ENCODE measurements around the gene GRK4.

GRK4 gene

GRCh38 chr4:3085948-3086670 lies 122.7 kb downstream of the GRK4 start:
- peaks cover 11% of the 10 kb centered on the region for H4K20me1 ChIP-seq (ENCODE audit: insufficient read depth, low read length)
- no peak overlapping the region for H2AFZ ChIP-seq (ENCODE audit: low read depth, low read length)
- no peak overlapping the region for H3K4me3 ChIP-seq (ENCODE audit: low read depth in 1 of 2, low read length in 2 of 2)
- ATAC-seq (ENCODE audit: insufficient read depth, low read depth) (no peak), DNase-seq (no peak)
- no peak overlapping the region for H3K27ac ChIP-seq (ENCODE audit: low read length)
- H3K27me3 ChIP-seq (ENCODE audit: insufficient read depth, low read length, poor library complexity) = no peaks in the 10 kb centered on the region
- no peak overlapping the region for H3K9ac ChIP-seq (ENCODE audit: low read depth, low read length)
- H3K4me1 ChIP-seq (ENCODE audit: insufficient read depth, low read length) = no peaks in the 10 kb centered on the region
- H3K79me2 ChIP-seq (ENCODE audit: insufficient read depth, low read length) = peaks cover 48% of the 10 kb centered on the region
- no peaks in the 10 kb centered on the region for H3K9me3 ChIP-seq (ENCODE audit: insufficient read depth, low read length, severe bottlenecking)
- no peak for TF ChIP-seq EZH2 (IDR thresholded peaks at IDR 0.05; ENCODE audit: borderline replicate concordance, low read depth, low read length, severe bottlenecking)
- no peak for TF ChIP-seq CTCF (IDR thresholded peaks at IDR 0.05; ENCODE audit: borderline replicate concordance, extremely low read depth, low read length, poor library complexity, severe bottlenecking)
- H3K4me2 ChIP-seq (ENCODE audit: insufficient read depth, low read length) = no peak overlapping the region
- H3K36me3 ChIP-seq (ENCODE audit: insufficient read depth, low read length) = peaks cover 26% of the 10 kb centered on the region

- H3K27ac ChIP-seq (ENCODE audit: low read length) = no peak overlapping the region
- H3K27me3 ChIP-seq (ENCODE audit: insufficient read depth, low read length, poor library complexity) = no peaks in the 10 kb centered on the region
- H3K4me2 ChIP-seq (ENCODE audit: insufficient read depth, low read length) = no peak overlapping the region
- TF ChIP-seq CTCF (IDR thresholded peaks at IDR 0.05; ENCODE audit: borderline replicate concordance, extremely low read depth, low read length, poor library complexity, severe bottlenecking) = no peak
- TF ChIP-seq EZH2 (IDR thresholded peaks at IDR 0.05; ENCODE audit: borderline replicate concordance, low read depth, low read length, severe bottlenecking) = no peak
- ATAC-seq (ENCODE audit: insufficient read depth, low read depth) (no peak), DNase-seq (no peak)
- H3K4me1 ChIP-seq (ENCODE audit: insufficient read depth, low read length) = no peaks in the 10 kb centered on the region
- peaks cover 39% of the 10 kb centered on the region for H3K79me2 ChIP-seq (ENCODE audit: insufficient read depth, low read length)
- peaks cover 32% of the 10 kb centered on the region for H3K36me3 ChIP-seq (ENCODE audit: insufficient read depth, low read length)
- peaks cover 11% of the 10 kb centered on the region for H4K20me1 ChIP-seq (ENCODE audit: insufficient read depth, low read length)
- no peak overlapping the region for H2AFZ ChIP-seq (ENCODE audit: low read depth, low read length)
- no peak overlapping the region for H3K4me3 ChIP-seq (ENCODE audit: low read depth in 1 of 2, low read length in 2 of 2)
- no peak overlapping the region for H3K9ac ChIP-seq (ENCODE audit: low read depth, low read length)
- H3K9me3 ChIP-seq (ENCODE audit: insufficient read depth, low read length, severe bottlenecking) = no peaks in the 10 kb centered on the region
Measured at GRCh38 chr4:3087115-3087797, 123.9 kb downstream of the GRK4 start.

Data from DND-41 (cell line).